GM19193 (cell line): ENCODE data around the gene MLIP.

Experiments used
- POLR2A ChIP-seq: IDR thresholded peaks from 4 replicates; pipeline ENCODE4 v1.6.1; 2011; ENCODE audit not compliant: insufficient read depth, insufficient read length; ENCODE audit errors: extremely low read depth

Gene MLIP

DNA sequence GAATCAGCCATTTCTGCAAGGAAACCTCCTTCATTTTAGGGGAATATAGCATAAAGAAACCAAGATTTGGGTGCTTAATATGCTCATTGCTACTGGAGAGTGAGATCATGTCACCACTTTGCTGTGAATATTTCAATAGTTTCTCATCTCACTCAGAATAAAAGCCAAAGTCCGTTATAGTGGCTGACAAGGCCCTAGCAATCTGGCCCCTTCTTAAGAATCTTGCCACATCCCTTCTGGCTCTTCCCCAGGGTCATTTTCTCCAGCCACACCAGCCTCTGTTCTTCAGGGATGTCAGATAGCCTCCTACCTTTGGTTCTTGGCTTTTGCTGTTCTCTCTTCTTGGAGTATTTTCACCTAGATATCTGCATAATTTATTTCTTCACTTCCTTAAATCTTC lies 24.8 kb upstream of the MLIP start:
- TF ChIP-seq POLR2A = no peak

- no peak for TF ChIP-seq POLR2A
Observed at GRCh38 chr6:54087721-54088120, 23.5 kb upstream of the MLIP start.

- no peak for TF ChIP-seq POLR2A
Observed at GRCh38 chr6:54093326-54093948, 17.8 kb upstream of the MLIP start.

DNA sequence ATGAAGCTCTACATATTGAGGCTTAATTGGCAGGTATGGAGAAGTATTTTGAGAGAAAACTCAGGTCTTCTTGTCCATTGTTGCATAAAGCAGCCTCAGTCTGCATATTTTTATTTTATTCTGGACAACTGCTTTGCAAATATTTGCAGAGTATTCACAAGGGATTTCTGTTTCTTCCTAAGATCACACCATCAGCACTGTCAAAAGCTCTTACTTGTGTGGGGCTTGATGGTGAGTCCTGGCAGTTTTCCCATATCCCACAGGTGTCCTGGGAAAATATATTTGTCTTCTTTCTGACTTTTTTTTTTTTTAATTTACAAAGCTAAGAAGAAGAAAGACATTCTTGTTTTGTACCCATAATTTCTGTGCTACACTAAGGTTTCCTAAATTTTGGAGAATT lies 16.9 kb upstream of the MLIP start:
- no peak for TF ChIP-seq POLR2A

DNA sequence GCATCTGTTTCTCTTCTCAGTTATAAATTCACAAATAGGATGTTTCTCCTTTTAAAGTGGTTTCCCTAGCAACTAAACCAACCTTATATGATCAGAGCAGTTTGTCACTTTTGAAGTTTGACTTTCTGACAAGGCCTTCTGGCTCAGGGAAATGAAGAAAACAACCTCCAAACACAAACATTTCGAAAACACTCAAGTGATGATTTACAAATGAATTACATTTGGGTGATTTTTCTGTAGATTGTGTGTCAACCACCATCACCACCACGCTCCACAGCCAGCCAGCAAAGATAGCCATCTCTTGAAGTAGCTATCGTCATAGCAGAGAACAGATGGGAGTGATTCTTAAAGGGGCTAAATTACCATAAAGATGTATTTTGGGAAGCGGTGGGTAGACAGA lies 16.5 kb upstream of the MLIP start:
- no peak for TF ChIP-seq POLR2A

DNA sequence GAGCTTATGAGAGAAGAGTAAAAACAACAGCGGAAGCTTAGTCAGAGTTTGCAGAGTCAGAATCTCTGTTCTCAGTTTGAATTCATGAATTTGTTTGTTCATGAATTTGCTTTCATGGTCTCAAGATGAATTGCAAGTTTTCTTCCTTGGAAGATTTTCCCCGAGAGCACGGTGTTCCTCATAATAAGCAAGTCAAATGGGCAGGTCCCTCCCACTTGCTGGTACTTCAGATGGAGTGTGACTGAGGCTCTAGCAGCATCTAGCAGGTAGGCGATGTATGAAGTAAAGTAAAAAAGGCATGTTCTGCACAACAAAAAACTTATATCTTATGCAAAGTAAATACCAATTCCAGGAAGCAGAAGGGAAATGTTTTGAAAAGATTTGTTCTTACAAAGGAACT lies 15.5 kb upstream of the MLIP start:
- no peak for TF ChIP-seq POLR2A

GRCh38 chr6:54096811-54097210 lies 14.4 kb upstream of the MLIP start:
- no peak for TF ChIP-seq POLR2A

DNA sequence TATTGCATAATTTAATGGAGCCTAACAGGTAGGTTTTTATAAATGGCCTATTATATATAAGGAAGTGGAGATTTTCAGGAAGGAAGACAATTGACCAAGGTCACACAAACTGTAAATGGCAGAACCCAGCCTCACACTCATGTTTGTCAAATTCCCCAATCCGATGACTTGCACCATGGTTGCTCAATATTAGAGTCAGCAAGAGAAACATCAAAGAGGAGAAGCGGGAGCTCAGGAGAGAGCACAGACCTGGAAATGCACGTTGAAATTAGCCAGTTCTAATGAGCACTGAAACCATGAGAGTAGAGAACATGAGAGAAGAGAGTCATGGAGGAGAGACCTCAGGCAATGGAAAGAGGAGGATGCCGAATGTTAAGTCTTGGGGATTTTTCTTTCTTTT lies 13.5 kb upstream of the MLIP start:
- TF ChIP-seq POLR2A = no peak

DNA sequence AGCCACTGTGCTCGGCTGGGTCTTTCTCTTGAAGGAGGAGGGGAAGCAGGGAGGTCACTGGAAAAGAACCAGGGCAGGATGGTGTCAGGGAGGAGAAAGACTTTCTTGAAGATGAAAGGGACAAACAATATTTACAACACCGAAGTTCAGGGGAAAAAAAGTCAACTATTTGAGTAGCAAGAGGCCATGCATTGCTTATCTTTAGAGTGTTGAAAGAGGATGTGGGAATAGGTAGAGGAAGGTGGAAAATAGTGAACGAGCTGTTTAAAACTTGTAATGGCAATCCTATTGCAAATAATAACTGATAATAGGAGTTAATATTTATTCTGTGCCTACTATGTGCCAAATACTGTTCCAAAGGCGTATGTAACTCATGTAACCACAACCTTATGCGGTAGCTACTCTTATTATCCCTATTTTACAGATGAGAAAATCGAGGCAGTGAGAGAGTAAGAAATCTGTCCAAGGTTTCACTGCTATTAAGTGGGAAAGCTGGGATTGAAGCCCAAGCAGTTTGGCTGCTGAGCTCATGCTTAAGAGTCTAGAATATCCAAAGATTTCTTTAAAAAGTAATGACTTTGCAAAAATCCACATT lies 12.7 kb upstream of the MLIP start:
- TF ChIP-seq POLR2A = no peak

DNA sequence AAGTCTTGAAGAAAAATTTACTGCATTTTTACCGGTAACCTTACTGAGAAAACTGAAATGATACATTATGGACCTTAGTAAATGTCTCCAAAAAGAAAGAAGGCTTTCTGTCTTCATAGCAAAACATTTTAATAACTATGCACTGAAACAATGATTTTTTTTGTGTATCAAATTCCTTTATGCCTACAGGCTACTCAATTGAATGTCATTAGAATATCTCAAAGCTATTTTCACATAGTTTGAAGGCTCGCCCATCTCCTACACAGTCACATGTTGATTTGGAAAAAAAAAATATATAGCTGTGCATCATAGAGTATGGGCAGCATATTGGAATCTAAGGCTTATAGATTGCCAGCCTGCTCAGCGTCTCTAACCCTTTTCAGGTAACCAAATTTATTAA lies 12.0 kb upstream of the MLIP start:
- TF ChIP-seq POLR2A = no peak

DNA sequence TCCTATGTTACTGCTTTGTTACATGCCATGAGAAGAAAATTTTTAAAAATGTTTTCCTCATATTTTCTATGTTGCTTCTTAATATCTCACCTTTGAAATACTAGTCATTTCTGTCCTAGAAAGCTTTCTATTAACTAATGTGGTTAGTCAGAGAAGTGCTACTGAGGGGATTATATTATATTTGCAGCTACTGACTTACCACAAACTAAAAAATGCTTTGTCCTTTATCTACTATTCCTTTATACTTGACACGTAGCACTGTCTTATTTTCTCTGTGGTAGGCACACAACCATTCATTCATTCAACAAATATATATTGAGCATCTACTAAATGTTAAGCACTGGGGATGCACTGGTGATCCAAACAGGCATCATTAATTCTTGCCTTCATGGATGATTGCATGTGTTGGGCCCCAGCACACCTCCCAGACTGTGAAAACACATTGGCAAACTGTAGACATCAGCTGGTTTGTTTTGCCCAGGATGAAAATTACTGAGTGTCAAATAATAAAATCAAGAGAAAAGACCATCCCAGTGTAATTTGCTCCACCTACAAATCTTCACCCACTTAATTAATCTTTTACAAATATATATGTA lies 10.7 kb upstream of the MLIP start:
- TF ChIP-seq POLR2A = no peak

GRCh38 chr6:54102238-54102637 lies 9.0 kb upstream of the MLIP start:
- TF ChIP-seq POLR2A = no peak

GRCh38 chr6:54103497-54103896 lies 7.7 kb upstream of the MLIP start:
- no peak for TF ChIP-seq POLR2A

DNA sequence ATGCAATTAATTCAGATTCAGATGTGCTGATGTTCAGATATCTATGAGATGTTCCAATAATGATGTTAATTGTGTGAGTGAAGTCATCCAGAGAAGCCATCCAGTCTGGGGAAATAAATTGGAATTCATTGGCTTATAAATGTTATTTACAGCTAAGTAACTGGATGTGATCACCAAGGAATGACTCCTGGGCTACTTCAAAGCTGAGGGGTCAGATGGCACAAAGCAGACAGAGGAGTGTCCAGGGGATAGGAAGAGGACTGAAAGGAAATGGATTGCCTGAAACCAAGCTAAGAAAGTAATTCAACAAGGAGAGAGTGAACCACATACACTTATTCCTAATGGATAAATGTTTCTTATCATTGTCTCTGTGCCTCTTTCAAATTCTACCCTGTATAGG lies 4.5 kb upstream of the MLIP start:
- TF ChIP-seq POLR2A = no peak

DNA sequence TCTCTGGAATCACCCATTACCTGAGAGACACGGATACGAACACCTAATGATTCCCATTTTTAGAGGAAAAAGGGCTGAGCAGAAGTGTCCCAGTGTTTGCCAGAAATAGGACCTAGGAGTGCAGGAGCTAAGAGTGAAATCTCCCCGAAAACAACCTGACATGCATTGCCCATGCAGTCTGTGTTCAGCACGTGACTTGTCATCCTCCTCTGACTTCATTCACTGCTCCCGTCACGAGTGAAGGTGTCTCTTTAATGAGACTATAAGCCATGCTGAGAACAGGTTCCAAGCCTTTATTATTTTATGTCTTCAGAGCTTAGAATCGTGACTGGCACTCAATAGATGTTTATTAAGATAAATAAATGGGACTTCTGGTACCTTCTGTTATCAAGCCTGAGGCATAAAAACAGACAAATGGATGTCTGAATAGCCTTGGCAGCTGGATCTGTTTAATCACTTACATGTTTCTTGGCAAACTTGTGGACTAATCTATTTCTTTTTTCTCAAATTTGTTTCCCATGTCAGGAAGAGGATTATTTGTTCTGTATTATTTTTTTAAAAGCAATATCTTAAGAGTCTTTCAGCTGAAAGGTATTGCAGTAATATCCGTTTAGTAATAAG lies 3.7 kb upstream of the MLIP start:
- TF ChIP-seq POLR2A = no peak

DNA sequence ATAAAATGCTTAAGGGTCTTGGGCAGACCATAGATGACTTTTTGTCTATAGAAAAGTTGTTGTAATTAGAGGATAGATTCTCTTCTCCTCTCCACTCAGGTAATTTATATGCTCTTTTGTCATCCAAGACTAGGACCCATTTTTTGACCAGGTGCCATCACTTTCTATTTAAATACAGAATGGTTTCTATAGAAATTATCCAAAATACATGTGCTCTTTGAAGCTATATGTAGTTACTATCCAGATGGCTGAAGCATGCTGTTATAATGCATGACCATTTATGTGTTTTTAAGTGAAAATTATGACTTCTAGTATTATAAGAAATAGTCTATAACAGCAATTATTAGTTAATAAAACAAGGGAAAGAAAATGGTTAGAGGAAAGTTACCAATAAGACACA lies 3.0 kb upstream of the MLIP start:
- no peak for TF ChIP-seq POLR2A
